Heart left ventricle (tissue), 13 donors: Measurements from ENCODE around the gene GRIA1.

Experiments
- POLR2A ChIP-seq, 2 donors: fragments of 450-650 bp; IDR thresholded peaks; one replicate each; pipeline ENCODE4 v1.6.1; 2017; ENCODE audit warnings: antibody characterized with exemption in 2 of 2, mild to moderate bottlenecking in 2 of 2, moderate library complexity in 2 of 2
- TF ChIP-seq, protein P1 (sequence below), 12 donors: fragments of 200-600 bp; sonication (generic) in 4 of 12; IDR thresholded peaks; one replicate each; pipeline versions ENCODE4 v1.5.0 to v1.8.0; 2018 to 2022; ENCODE audit warnings: antibody characterized with exemption in 12 of 12, mild to moderate bottlenecking in 5 of 12
- donor health status: ischemic (EF 13 %, LVEDD 7.1; RV severe dilation, severe dysfunction).
- donor health status: DM: no; HTN: yes; CAD: no.
- donor health status: DM: no; HTN: no; CAD: no.
- donor health status: ischemic (EF 25% LVEDD 6.9; RV normal size, moderate dysfunction).
- donor health status: ischemic (EF 25% LVEDD 5.7; RV mildly dilated, moderate dysfunction).
- donor health status: ischemic (EF 35%, LVEDD 5.7; RV mildly dilated, moderate dysfunction).
- donor health status: nonischemic (EF 11% LVEDD 7.7; RV severe dilation, severe dysfunction).
- donor health status: DM: yes; HTN: yes; CAD: no.
- donor health status: PGD.
- donor health status: ischemic (EF 29% LVEDD 5.4; RV normal size, mild dysfunction).
- donor health status: nonischemic (EF 23%, LVEDD 6.1; RV moderate dilation, normal function).

DNA sequence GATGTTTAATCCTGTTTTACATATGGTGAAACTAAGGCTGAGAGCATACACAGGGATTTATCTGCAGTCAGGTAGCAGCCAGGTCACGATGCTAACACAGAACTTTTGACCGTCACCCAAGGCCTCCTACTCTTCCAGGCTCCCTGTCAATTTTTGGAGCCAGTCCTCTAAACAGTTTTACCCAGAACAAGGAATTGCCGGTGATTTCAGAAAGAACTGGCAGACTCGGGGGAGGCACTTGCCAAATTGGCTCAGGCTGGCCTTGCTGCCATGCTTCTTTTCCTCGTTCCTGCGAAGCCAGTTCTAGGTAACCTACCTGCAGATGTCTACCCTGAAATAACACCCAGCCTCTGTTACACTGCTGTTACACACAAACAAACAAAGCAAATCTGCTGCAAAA, 21.2 kb downstream of the GRIA1 start:
- TF ChIP-seq, protein P1, sequence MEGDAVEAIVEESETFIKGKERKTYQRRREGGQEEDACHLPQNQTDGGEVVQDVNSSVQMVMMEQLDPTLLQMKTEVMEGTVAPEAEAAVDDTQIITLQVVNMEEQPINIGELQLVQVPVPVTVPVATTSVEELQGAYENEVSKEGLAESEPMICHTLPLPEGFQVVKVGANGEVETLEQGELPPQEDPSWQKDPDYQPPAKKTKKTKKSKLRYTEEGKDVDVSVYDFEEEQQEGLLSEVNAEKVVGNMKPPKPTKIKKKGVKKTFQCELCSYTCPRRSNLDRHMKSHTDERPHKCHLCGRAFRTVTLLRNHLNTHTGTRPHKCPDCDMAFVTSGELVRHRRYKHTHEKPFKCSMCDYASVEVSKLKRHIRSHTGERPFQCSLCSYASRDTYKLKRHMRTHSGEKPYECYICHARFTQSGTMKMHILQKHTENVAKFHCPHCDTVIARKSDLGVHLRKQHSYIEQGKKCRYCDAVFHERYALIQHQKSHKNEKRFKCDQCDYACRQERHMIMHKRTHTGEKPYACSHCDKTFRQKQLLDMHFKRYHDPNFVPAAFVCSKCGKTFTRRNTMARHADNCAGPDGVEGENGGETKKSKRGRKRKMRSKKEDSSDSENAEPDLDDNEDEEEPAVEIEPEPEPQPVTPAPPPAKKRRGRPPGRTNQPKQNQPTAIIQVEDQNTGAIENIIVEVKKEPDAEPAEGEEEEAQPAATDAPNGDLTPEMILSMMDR (IDR thresholded peaks at IDR 0.05) = no peak
- no peak for TF ChIP-seq POLR2A (IDR thresholded peaks at IDR 0.05)
